PC-3 (cell line): ENCODE results near the gene SH3GL3. TPM values are rescaled to one million over a fixed set of nuclear protein-coding genes. Genes with fewer than 3 reads are reported as not detected.

Experiments used
- ATAC-seq: fragments of 200-7000 bp; cut with Tn5 transposase; 2 replicates; pipeline ENCODE4 v1.9.1; 2020; ENCODE audit warnings: mild to moderate bottlenecking, moderate library complexity
- BruUV-seq: library from RNA; stranded (reverse); fragments of 400-500 nt; replicated peaks from 2 replicates; lab custom pipeline; 2021; lab: Mats Ljungman, UMichigan
- CTCF ChIA-PET: fragments of 300-600 bp; sonication (Branson Sonifier 250); formaldehyde crosslinking; loops from one replicate; lab custom pipeline; 2022; ENCODE audit warnings: antibody characterized with exemption; lab: Charles Lee
- POLR2A ChIA-PET: fragments of 300-600 bp; sonication (Branson Sonifier 250); formaldehyde crosslinking; loops from one replicate; lab custom pipeline; 2022; ENCODE audit warnings: antibody characterized with exemption; ENCODE audit not compliant: unreplicated experiment; lab: Charles Lee
- DNase-seq: peaks from one replicate; pipeline ENCODE4 v3.0.0-alpha.2; 2015
- H2AFZ ChIP-seq: fragments of 300-600 bp; sonication (generic); 2 replicates; pipeline ENCODE4 v1.6.0; 2016; ENCODE audit warnings: antibody characterized with exemption, low read length
- H3F3A ChIP-seq: fragments of 300-600 bp; sonication (generic); one replicate; pipeline ENCODE4 v1.6.0; 2017; ENCODE audit warnings: antibody characterized with exemption, low read length, control low read depth, mild to moderate bottlenecking; ENCODE audit not compliant: unreplicated experiment
- H3K27ac ChIP-seq: fragments of 300-600 bp; sonication (generic); 2 replicates; pipeline ENCODE4 v1.5.1; 2016; ENCODE audit warnings: mild to moderate bottlenecking, low read length
- H3K27me3 ChIP-seq: fragments of 300-600 bp; sonication (generic); 2 replicates; pipeline ENCODE4 v1.6.1; 2016; ENCODE audit warnings: low read length, mixed read lengths
- H3K36me3 ChIP-seq: fragments of 300-600 bp; sonication (generic); 2 replicates; pipeline ENCODE4 v1.6.1; 2016; ENCODE audit warnings: low read depth, mixed run types, low read length, mixed read lengths
- H3K4me1 ChIP-seq: fragments of 300-600 bp; sonication (generic); 2 replicates; pipeline ENCODE4 v1.5.1; 2016; ENCODE audit warnings: low read length; ENCODE audit not compliant: insufficient read depth
- H3K4me2 ChIP-seq: fragments of 300-600 bp; sonication (generic); 2 replicates; pipeline ENCODE4 v1.6.0; 2016; ENCODE audit warnings: low read length
- H3K4me3 ChIP-seq: fragments of 300-600 bp; sonication (generic); 2 replicates; pipeline ENCODE4 v1.5.1; 2016; ENCODE audit warnings: mild to moderate bottlenecking, low read length, mixed read lengths
- H3K79me2 ChIP-seq: fragments of 300-600 bp; sonication (generic); 2 replicates; pipeline ENCODE4 v1.6.1; 2017; ENCODE audit warnings: low read length, mixed read lengths
- H3K9ac ChIP-seq: fragments of 300-600 bp; sonication (generic); 2 replicates; pipeline ENCODE4 v1.6.0; 2016; ENCODE audit warnings: mild to moderate bottlenecking, low read length
- H3K9me2 ChIP-seq: fragments of 300-600 bp; sonication (generic); replicated peaks from 2 replicates; pipeline ENCODE4 v1.6.1; 2016; ENCODE audit warnings: mixed run types, low read length, mixed read lengths
- H3K9me3 ChIP-seq: fragments of 300-600 bp; sonication (generic); 2 replicates; pipeline ENCODE4 v1.6.1; 2016; ENCODE audit warnings: low read length, mixed read lengths
- H4K20me1 ChIP-seq: fragments of 300-600 bp; sonication (generic); 2 replicates; pipeline ENCODE4 v1.6.1; 2016; ENCODE audit warnings: low read length, mixed read lengths
- CTCF ChIP-seq: fragments of 300-600 bp; sonication (generic); conservative IDR thresholded peaks from 2 replicates; pipeline ENCODE4 v1.5.1; 2017; ENCODE audit warnings: antibody characterized with exemption, low read depth, mild to moderate bottlenecking, low read length
- EZH2 ChIP-seq: fragments of 300-600 bp; sonication (generic); IDR thresholded peaks from one replicate; pipeline ENCODE4 v1.6.1; 2017; ENCODE audit warnings: antibody characterized with exemption, mild to moderate bottlenecking, low read length; ENCODE audit not compliant: unreplicated experiment
- EZH2phosphoT487 ChIP-seq: fragments of 300-600 bp; sonication (generic); IDR thresholded peaks from 2 replicates; pipeline ENCODE4 v1.6.1; 2018; ENCODE audit warnings: mild to moderate bottlenecking, antibody characterized with exemption, low read length, borderline replicate concordance
- intact Hi-C: fragments of 100-400 bp; cut with micrococcal nuclease; formaldehyde crosslinking; loops from 2 replicates; pipeline ENCODE4 v1.9.0; 2023
- total RNA-seq: library from RNA; depleted of rRNA; stranded (reverse); fragments of >200 nt; gene quantifications from 2 replicates; pipeline ENCODE4 v1.2.3, GENCODE V29; 2014

Gene SH3GL3
- total RNA-seq, 1 experiment from 2014 or later = 3.6 TPM

DNA sequence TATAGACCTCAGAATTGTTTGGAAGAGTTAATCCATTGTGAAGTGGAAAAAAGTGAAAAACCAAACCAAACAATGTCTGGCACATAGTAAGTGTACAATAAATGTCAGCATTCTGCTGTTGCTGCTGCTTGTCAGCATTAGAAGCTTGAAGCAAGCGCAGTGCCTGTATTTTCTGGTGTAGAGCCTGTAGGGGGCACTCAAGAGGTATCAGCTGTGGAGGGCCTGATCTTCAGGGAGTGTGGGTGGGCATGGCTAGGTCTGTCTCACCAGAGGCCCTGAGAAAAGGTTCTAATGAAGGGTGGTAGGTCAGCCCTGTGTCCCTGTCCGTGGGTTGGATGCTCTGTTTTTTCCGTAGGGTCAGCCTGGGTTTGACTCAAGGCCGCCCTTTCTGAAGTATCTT is 210.4 kb downstream of the SH3GL3 start:
- Histone ChIP-seq H3K27me3 (no peaks in the 10 kb centered on the region), H3K27ac (no peak overlapping the region), H3K36me3 (peaks cover 6% of the 10 kb centered on the region), H3F3A (no peaks in the 10 kb centered on the region), H3K9ac (no peak overlapping the region), H3K4me3 (no peak overlapping the region), H3K4me2 (no peak overlapping the region), H3K4me1 (peaks cover 26% of the 10 kb centered on the region), H4K20me1 (no peaks in the 10 kb centered on the region), H3K79me2 (peaks cover 13% of the 10 kb centered on the region), H3K9me3 (no peaks in the 10 kb centered on the region), H3K9me2 (no peaks in the 10 kb centered on the region), H2AFZ (no peak overlapping the region)
- ATAC-seq (no peak), DNase-seq (peak; percentile 35)
- no TSS peak for BruUV-seq
- ChIA-PET CTCF (interaction anchor here (0.6 kb wide), 1 partner anchor 30 kb away, joined by 3 read pairs; no protein-coding TSS in a partner anchor), POLR2A (interaction anchor here (0.6 kb wide), 1 partner anchor 927 kb away, joined by 3 read pairs; no protein-coding TSS in a partner anchor)
- intact Hi-C loops = loop anchor here (10.0 kb wide), 2 partner anchors 177 to 377 kb away; no protein-coding TSS in a partner anchor
- TF ChIP-seq EZH2 = no peak
- peak; percentile 62 for TF ChIP-seq CTCF
- no peak for TF ChIP-seq EZH2phosphoT487

- ChIA-PET CTCF (no interaction called here), POLR2A (no interaction called here)
- ATAC-seq (no peak), DNase-seq (no peak)
- intact Hi-C loops = loop anchor here (10.0 kb wide), 2 partner anchors 176 to 376 kb away; no protein-coding TSS in a partner anchor
- Histone ChIP-seq H3K4me1 (peaks cover 18% of the 10 kb centered on the region), H3K9me3 (no peaks in the 10 kb centered on the region), H3K27ac (no peak overlapping the region), H2AFZ (no peak overlapping the region), H3K36me3 (peaks cover 6% of the 10 kb centered on the region), H3K9ac (no peak overlapping the region), H4K20me1 (no peaks in the 10 kb centered on the region), H3K27me3 (no peaks in the 10 kb centered on the region), H3K9me2 (no peaks in the 10 kb centered on the region), H3F3A (no peaks in the 10 kb centered on the region), H3K4me3 (no peak overlapping the region), H3K4me2 (no peak overlapping the region), H3K79me2 (peaks cover 13% of the 10 kb centered on the region)
- BruUV-seq = no TSS peak
- no peak for TF ChIP-seq CTCF
These were observed 211.6 kb downstream of the SH3GL3 start for GRCh38 chr15:83658430-83659416.

GRCh38 chr15:83659417-83659812 is 212.3 kb downstream of the SH3GL3 start:
- Histone ChIP-seq H3K9me3 (no peaks in the 10 kb centered on the region), H3K79me2 (peaks cover 10% of the 10 kb centered on the region), H3K4me3 (no peak overlapping the region), H3K9ac (no peak overlapping the region), H3K36me3 (peaks cover 6% of the 10 kb centered on the region), H3K9me2 (no peaks in the 10 kb centered on the region), H3K27ac (no peak overlapping the region), H3K4me1 (peaks cover 18% of the 10 kb centered on the region), H4K20me1 (no peaks in the 10 kb centered on the region), H3K27me3 (no peaks in the 10 kb centered on the region), H2AFZ (no peak overlapping the region), H3K4me2 (no peak overlapping the region), H3F3A (no peaks in the 10 kb centered on the region)
- ChIA-PET POLR2A (no interaction called here), CTCF (no interaction called here)
- intact Hi-C loops = loop anchor here (10.0 kb wide), 2 partner anchors 175 to 375 kb away; no protein-coding TSS in a partner anchor
- BruUV-seq = no TSS peak
- TF ChIP-seq CTCF = no peak
- TF ChIP-seq EZH2 = no peak
- no peak for TF ChIP-seq EZH2phosphoT487
- DNase-seq (no peak), ATAC-seq (no peak)
